Liver (tissue), 3 donors: ENCODE measurements around the gene CDH23.

Experiments
- GABPA ChIP-seq, 2 donors: IDR thresholded peaks in 1 of 2; conservative IDR thresholded peaks in 1 of 2; 2 replicates each; pipeline ENCODE4 v1.6.1; 2016; ENCODE audit warnings: antibody characterized with exemption in 2 of 2, mild to moderate bottlenecking in 1 of 2, moderate library complexity in 1 of 2
- JUND ChIP-seq, 2 donors: IDR thresholded peaks; 2 replicates each; pipeline ENCODE4 v1.6.1; 2016; ENCODE audit warnings: antibody characterized with exemption in 2 of 2
- MAX ChIP-seq: IDR thresholded peaks from 2 replicates; pipeline ENCODE4 v1.6.1; 2016; ENCODE audit warnings: antibody characterized with exemption
- SP1 ChIP-seq: IDR thresholded peaks from 2 replicates; pipeline ENCODE4 v1.6.1; 2018; ENCODE audit warnings: antibody characterized with exemption, mild to moderate bottlenecking
- TAF1 ChIP-seq: conservative IDR thresholded peaks from 2 replicates; pipeline ENCODE4 v1.6.1; 2016; ENCODE audit warnings: antibody characterized with exemption, mild to moderate bottlenecking
- ZBTB33 ChIP-seq: IDR thresholded peaks from 2 replicates; pipeline ENCODE4 v1.6.1; 2016; ENCODE audit warnings: antibody characterized with exemption
- TF ChIP-seq, protein P1 (sequence below): fragments of 150-350 bp; IDR thresholded peaks from 2 replicates; pipeline ENCODE4 v1.5.1; 2017; ENCODE audit warnings: improper control_type of control experiment, low read depth, low read length; ENCODE audit not compliant: missing input control
- donor health status: healthy.
- donor health status: healthy.

DNA sequence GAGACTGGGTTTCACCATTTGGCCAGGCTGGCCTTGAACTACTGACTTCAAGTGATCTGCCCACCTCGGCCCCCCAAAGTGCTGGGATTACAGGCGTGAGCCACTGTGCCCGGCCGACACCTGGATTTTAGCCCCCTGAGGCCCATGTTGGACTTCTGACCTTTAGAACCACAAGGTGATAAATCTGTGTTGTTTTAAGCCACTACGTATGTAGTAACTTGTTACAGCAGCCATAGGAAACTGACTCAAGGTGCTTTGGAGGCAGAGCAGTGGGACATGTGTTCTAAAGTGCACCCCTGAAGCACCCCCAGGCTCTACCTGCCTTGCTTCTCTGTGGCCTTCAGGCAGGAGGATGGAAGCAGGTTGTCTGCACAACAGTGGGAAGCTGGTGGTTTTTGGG, 128.4 kb downstream of the CDH23 start:
- TF ChIP-seq TAF1 (no peak), ZBTB33 (no peak), SP1 (no peak), MAX (no peak), JUND (IDR thresholded peaks at IDR 0.05) (no peak), GABPA (IDR thresholded peaks at IDR 0.05 in 1 of 2, conservative IDR thresholded peaks at IDR 0.05 in 1 of 2) (no peak)
- TF ChIP-seq, protein P1, sequence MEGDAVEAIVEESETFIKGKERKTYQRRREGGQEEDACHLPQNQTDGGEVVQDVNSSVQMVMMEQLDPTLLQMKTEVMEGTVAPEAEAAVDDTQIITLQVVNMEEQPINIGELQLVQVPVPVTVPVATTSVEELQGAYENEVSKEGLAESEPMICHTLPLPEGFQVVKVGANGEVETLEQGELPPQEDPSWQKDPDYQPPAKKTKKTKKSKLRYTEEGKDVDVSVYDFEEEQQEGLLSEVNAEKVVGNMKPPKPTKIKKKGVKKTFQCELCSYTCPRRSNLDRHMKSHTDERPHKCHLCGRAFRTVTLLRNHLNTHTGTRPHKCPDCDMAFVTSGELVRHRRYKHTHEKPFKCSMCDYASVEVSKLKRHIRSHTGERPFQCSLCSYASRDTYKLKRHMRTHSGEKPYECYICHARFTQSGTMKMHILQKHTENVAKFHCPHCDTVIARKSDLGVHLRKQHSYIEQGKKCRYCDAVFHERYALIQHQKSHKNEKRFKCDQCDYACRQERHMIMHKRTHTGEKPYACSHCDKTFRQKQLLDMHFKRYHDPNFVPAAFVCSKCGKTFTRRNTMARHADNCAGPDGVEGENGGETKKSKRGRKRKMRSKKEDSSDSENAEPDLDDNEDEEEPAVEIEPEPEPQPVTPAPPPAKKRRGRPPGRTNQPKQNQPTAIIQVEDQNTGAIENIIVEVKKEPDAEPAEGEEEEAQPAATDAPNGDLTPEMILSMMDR = no peak
